OCI-LY7 (cell line): ENCODE results near the gene FGF5.

Source experiments
- CTCF ChIP-seq: fragments of 200-600 bp; sonication (generic); conservative IDR thresholded peaks from 2 replicates; pipeline ENCODE4 v1.5.1; 2014; ENCODE audit warnings: mild to moderate bottlenecking, antibody characterized with exemption, low read length, moderate library complexity, mixed read lengths
- EZH2phosphoT487 ChIP-seq: fragments of 200-600 bp; sonication (generic); IDR thresholded peaks from 2 replicates; pipeline ENCODE4 v1.6.1; 2018; ENCODE audit warnings: low read depth, borderline replicate concordance, mild to moderate bottlenecking, mixed run types, antibody characterized with exemption, low read length, moderate library complexity, mixed read lengths

DNA sequence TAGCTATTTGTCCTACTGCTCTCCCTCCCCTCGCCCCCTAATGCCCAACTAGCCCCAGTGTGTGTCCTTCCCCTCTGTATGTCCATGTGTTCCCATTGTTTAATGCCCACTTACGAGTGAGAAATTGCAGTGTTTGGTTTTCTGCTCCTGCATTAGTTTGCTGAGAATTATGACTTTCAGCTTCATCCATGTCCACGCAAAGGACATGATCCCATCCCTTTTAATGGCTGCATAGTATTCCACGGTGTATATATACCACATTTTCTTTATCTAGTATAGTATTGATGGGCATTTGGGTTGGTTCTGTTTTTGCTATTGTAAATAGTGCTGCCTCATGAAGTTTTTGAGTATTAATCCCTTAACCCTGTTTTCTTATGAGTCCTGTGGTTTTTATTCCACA lies 35.4 kb downstream of the FGF5 start:
- TF ChIP-seq CTCF (no peak), EZH2phosphoT487 (no peak)
